Astrocyte (in vitro differentiated cells and primary cell): ENCODE data around the gene GNB1L. TPM values are rescaled to one million over a fixed set of nuclear protein-coding genes. Genes with fewer than 3 reads are reported as not detected.
"Not testable (repeated sequence)": the region's sequence is repeated elsewhere in the genome, so short reads cannot be mapped to it uniquely, and the experiment has no call there.

Source experiments
- DNase-seq: peaks from one replicate; pipeline ENCODE4 v3.0.0-alpha.2; 2010; ENCODE audit warnings: low read depth
- FAIRE-seq: peaks from 2 replicates; lab custom pipeline; 2011; peaks lifted over from hg19 to GRCh38; lab: Jason Lieb, UNC
- H2AFZ ChIP-seq: 2 replicates; pipeline ENCODE4 v1.6.0; 2012; ENCODE audit warnings: low read depth, low read length, inconsistent platforms
- H3K27ac ChIP-seq: 2 replicates; pipeline ENCODE4 v1.5.1; 2011; ENCODE audit warnings: low read depth, low read length, inconsistent platforms
- H3K27me3 ChIP-seq: 2 replicates; pipeline ENCODE4 v1.6.0; 2011; ENCODE audit warnings: low read length, inconsistent platforms; ENCODE audit not compliant: insufficient read depth
- H3K36me3 ChIP-seq: 2 replicates; pipeline ENCODE4 v1.5.1; 2011; ENCODE audit warnings: low read length, inconsistent platforms; ENCODE audit not compliant: insufficient read depth
- H3K4me1 ChIP-seq: 2 replicates; pipeline ENCODE4 v1.5.1; 2011; ENCODE audit warnings: low read length, inconsistent platforms; ENCODE audit not compliant: insufficient read depth
- H3K4me2 ChIP-seq: 2 replicates; pipeline ENCODE4 v1.6.0; 2012; ENCODE audit warnings: low read length, inconsistent platforms
- H3K4me3 ChIP-seq: 2 replicates; pipeline ENCODE4 v1.5.1; 2011; ENCODE audit warnings: low read depth, mild to moderate bottlenecking, low read length, inconsistent platforms; ENCODE audit not compliant: insufficient read depth
- H3K79me2 ChIP-seq: 2 replicates; pipeline ENCODE4 v1.6.0; 2012; ENCODE audit warnings: mild to moderate bottlenecking, low read length, inconsistent platforms; ENCODE audit not compliant: insufficient read depth
- H3K9ac ChIP-seq: 2 replicates; pipeline ENCODE4 v1.6.0; 2012; ENCODE audit warnings: mild to moderate bottlenecking, low read length, inconsistent platforms
- H3K9me3 ChIP-seq: 2 replicates; pipeline ENCODE4 v1.5.1; 2012; ENCODE audit warnings: low read depth, mild to moderate bottlenecking, low read length, inconsistent platforms; ENCODE audit not compliant: insufficient read depth
- H4K20me1 ChIP-seq: 2 replicates; pipeline ENCODE4 v1.6.0; 2012; ENCODE audit warnings: low read length, inconsistent platforms; ENCODE audit not compliant: insufficient read depth
- H3K27ac Mint-ChIP-seq: one replicate; pipeline ENCODE4 v1.8.0; 2021; ENCODE audit warnings: mild to moderate bottlenecking, mixed read lengths; ENCODE audit not compliant: unreplicated experiment
- H3K27me3 Mint-ChIP-seq: one replicate; pipeline ENCODE4 v1.8.0; 2021; ENCODE audit warnings: low read depth, mixed read lengths; ENCODE audit not compliant: unreplicated experiment
- H3K36me3 Mint-ChIP-seq: one replicate; pipeline ENCODE4 v1.8.0; 2021; ENCODE audit warnings: low read depth, mixed read lengths; ENCODE audit not compliant: unreplicated experiment
- H3K4me1 Mint-ChIP-seq: one replicate; pipeline ENCODE4 v1.8.0; 2021; ENCODE audit warnings: low read depth, mixed read lengths; ENCODE audit not compliant: unreplicated experiment
- H3K4me3 Mint-ChIP-seq: one replicate; pipeline ENCODE4 v1.8.0; 2021; ENCODE audit warnings: mild to moderate bottlenecking, moderate library complexity, mixed read lengths; ENCODE audit not compliant: unreplicated experiment
- H3K9me3 Mint-ChIP-seq: one replicate; pipeline ENCODE4 v1.8.0; 2021; ENCODE audit warnings: mild to moderate bottlenecking, mixed read lengths; ENCODE audit not compliant: unreplicated experiment
- CTCF ChIP-seq: IDR thresholded peaks from 2 replicates; pipeline ENCODE4 v1.5.1; 2011; ENCODE audit warnings: low read depth, mild to moderate bottlenecking, inconsistent platforms, low read length, moderate library complexity; ENCODE audit not compliant: insufficient read depth
- EZH2 ChIP-seq: IDR thresholded peaks from 2 replicates; pipeline ENCODE4 v1.6.1; 2012; ENCODE audit warnings: mild to moderate bottlenecking, low read length, inconsistent platforms; ENCODE audit not compliant: insufficient read depth
- total RNA-seq: library from RNA; stranded (reverse); gene quantifications from 2 replicates; pipeline ENCODE4 v1.2.1, GENCODE V29; 2021

GNB1L gene
- total RNA-seq, 1 donor from 2014 or later: 14.3 TPM

GRCh38 chr22:19793161-19793560, 61.5 kb downstream of the GNB1L start:
- Mint-ChIP-seq H3K4me1 (no peaks in the 10 kb centered on the region), H3K4me3 (no peak overlapping the region), H3K36me3 (peaks cover 32% of the 10 kb centered on the region), H3K9me3 (peaks cover 24% of the 10 kb centered on the region), H3K27me3 (peaks cover 4% of the 10 kb centered on the region), H3K27ac (no peak overlapping the region)
- H3K27me3 ChIP-seq: no peaks in the 10 kb centered on the region
- TF ChIP-seq EZH2 (no peak), CTCF (no peak)
- H3K4me1 ChIP-seq: no peaks in the 10 kb centered on the region
- H2AFZ ChIP-seq: no peak overlapping the region
- no peak for DNase-seq
- H3K79me2 ChIP-seq: no peaks in the 10 kb centered on the region
- FAIRE-seq: no peak
- H4K20me1 ChIP-seq: no peaks in the 10 kb centered on the region
- peaks cover 3% of the 10 kb centered on the region for H3K9me3 ChIP-seq
- H3K4me3 ChIP-seq: no peak overlapping the region
- H3K4me2 ChIP-seq: no peak overlapping the region
- no peak overlapping the region for H3K27ac ChIP-seq
- H3K36me3 ChIP-seq: no peaks in the 10 kb centered on the region
- H3K9ac ChIP-seq: no peak overlapping the region

- H3K4me2 ChIP-seq, H3K27ac ChIP-seq, FAIRE-seq, DNase-seq, H3K27me3 Mint-ChIP-seq, H3K9ac ChIP-seq, H3K4me3 Mint-ChIP-seq, H4K20me1 ChIP-seq, H3K36me3 ChIP-seq, H3K79me2 ChIP-seq, H3K4me1 Mint-ChIP-seq, H3K4me3 ChIP-seq, H2AFZ ChIP-seq, H3K9me3 ChIP-seq, H3K27me3 ChIP-seq, H3K4me1 ChIP-seq: not testable (repeated sequence)
- Mint-ChIP-seq H3K36me3 (peaks cover 37% of the 10 kb centered on the region), H3K27ac (peak overlapping the region; percentile 41), H3K9me3 (peaks cover 24% of the 10 kb centered on the region)
Measured at GRCh38 chr22:19792383-19792896, 62.2 kb downstream of the GNB1L start.

- no peak overlapping the region for H2AFZ ChIP-seq
- peaks cover 3% of the 10 kb centered on the region for H3K9me3 ChIP-seq
- Mint-ChIP-seq H3K27me3 (peaks cover 3% of the 10 kb centered on the region), H3K27ac (no peak overlapping the region), H3K4me1 (no peaks in the 10 kb centered on the region), H3K4me3 (no peak overlapping the region), H3K36me3 (peaks cover 37% of the 10 kb centered on the region), H3K9me3 (peaks cover 24% of the 10 kb centered on the region)
- DNase-seq (no peak), FAIRE-seq (no peak)
- H3K27me3 ChIP-seq: no peaks in the 10 kb centered on the region
- no peaks in the 10 kb centered on the region for H4K20me1 ChIP-seq
- H3K4me2 ChIP-seq: no peak overlapping the region
- no peak overlapping the region for H3K4me3 ChIP-seq
- H3K27ac ChIP-seq: no peak overlapping the region
- no peak for TF ChIP-seq EZH2
- H3K4me1 ChIP-seq: no peaks in the 10 kb centered on the region
- H3K9ac ChIP-seq: no peak overlapping the region
- no peaks in the 10 kb centered on the region for H3K79me2 ChIP-seq
- H3K36me3 ChIP-seq: no peaks in the 10 kb centered on the region
Measured at GRCh38 chr22:19791894-19792293, 62.8 kb downstream of the GNB1L start.
